A673 (cell line): ENCODE data around the gene AIP.

ENCODE experiments used
- EZH2 ChIP-seq: fragments of 200-600 bp; sonication (generic); IDR thresholded peaks from 2 replicates; pipeline ENCODE4 v1.6.1; 2017; ENCODE audit warnings: borderline replicate concordance, low read depth, mild to moderate bottlenecking, mixed read lengths, antibody characterized with exemption, low read length; ENCODE audit not compliant: poor library complexity, severe bottlenecking
- TF ChIP-seq, protein P1 (sequence below): fragments of 300-800, 200-600 bp; sonication (generic); conservative IDR thresholded peaks from 2 replicates; pipeline ENCODE4 v1.5.1; 2017; ENCODE audit warnings: low read depth, mild to moderate bottlenecking, antibody characterized with exemption, low read length, moderate library complexity, mixed read lengths

DNA sequence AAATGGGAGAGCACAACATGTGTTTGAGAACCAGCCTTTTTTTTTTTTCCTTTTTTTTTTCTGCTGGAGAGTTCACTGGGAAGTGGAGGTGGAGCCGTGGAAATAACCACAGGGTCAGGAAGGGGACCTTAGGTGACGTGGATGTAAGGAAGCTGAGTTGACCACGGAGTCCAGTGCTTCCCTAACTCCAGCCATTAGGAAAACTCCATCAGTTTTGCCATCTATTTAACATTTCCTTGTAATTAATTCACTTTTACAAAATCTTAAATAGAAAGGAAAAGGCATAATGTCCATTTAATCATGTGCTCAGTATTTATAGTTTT, 27.2 kb downstream of the AIP start:
- TF ChIP-seq, protein P1, sequence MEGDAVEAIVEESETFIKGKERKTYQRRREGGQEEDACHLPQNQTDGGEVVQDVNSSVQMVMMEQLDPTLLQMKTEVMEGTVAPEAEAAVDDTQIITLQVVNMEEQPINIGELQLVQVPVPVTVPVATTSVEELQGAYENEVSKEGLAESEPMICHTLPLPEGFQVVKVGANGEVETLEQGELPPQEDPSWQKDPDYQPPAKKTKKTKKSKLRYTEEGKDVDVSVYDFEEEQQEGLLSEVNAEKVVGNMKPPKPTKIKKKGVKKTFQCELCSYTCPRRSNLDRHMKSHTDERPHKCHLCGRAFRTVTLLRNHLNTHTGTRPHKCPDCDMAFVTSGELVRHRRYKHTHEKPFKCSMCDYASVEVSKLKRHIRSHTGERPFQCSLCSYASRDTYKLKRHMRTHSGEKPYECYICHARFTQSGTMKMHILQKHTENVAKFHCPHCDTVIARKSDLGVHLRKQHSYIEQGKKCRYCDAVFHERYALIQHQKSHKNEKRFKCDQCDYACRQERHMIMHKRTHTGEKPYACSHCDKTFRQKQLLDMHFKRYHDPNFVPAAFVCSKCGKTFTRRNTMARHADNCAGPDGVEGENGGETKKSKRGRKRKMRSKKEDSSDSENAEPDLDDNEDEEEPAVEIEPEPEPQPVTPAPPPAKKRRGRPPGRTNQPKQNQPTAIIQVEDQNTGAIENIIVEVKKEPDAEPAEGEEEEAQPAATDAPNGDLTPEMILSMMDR: no peak
- no peak for TF ChIP-seq EZH2
